ENCODE measurements around the gene TBC1D4. TPM values are rescaled to one million over a fixed set of nuclear protein-coding genes. Genes with fewer than 3 reads are reported as not detected.

Gene TBC1D4
- polyA plus RNA-seq, 1 donor from 2014 or later = 3.9 TPM

- no peak for TF ChIP-seq TAF1 (IDR thresholded peaks at IDR 0.05; ENCODE audit: low read depth)
- no peak for TF ChIP-seq POLR2AphosphoS5 (IDR thresholded peaks at IDR 0.05)
- TF ChIP-seq SMC3 (conservative IDR thresholded peaks at IDR 0.05; ENCODE audit: poor library complexity) = no peak
- no peak for TF ChIP-seq RAD21 (conservative IDR thresholded peaks at IDR 0.05)
- TF ChIP-seq CTCF (IDR thresholded peaks at IDR 0.05; ENCODE audit: poor library complexity, severe bottlenecking) = no peak
- TF ChIP-seq, protein P1, sequence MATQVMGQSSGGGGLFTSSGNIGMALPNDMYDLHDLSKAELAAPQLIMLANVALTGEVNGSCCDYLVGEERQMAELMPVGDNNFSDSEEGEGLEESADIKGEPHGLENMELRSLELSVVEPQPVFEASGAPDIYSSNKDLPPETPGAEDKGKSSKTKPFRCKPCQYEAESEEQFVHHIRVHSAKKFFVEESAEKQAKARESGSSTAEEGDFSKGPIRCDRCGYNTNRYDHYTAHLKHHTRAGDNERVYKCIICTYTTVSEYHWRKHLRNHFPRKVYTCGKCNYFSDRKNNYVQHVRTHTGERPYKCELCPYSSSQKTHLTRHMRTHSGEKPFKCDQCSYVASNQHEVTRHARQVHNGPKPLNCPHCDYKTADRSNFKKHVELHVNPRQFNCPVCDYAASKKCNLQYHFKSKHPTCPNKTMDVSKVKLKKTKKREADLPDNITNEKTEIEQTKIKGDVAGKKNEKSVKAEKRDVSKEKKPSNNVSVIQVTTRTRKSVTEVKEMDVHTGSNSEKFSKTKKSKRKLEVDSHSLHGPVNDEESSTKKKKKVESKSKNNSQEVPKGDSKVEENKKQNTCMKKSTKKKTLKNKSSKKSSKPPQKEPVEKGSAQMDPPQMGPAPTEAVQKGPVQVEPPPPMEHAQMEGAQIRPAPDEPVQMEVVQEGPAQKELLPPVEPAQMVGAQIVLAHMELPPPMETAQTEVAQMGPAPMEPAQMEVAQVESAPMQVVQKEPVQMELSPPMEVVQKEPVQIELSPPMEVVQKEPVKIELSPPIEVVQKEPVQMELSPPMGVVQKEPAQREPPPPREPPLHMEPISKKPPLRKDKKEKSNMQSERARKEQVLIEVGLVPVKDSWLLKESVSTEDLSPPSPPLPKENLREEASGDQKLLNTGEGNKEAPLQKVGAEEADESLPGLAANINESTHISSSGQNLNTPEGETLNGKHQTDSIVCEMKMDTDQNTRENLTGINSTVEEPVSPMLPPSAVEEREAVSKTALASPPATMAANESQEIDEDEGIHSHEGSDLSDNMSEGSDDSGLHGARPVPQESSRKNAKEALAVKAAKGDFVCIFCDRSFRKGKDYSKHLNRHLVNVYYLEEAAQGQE (IDR thresholded peaks at IDR 0.05; ENCODE audit: borderline replicate concordance) = no peak
- no peak for TF ChIP-seq EP300 (conservative IDR thresholded peaks at IDR 0.05; ENCODE audit: poor library complexity, severe bottlenecking)
- TF ChIP-seq MXI1 (conservative IDR thresholded peaks at IDR 0.05; ENCODE audit: poor library complexity, severe bottlenecking) = no peak
- Histone ChIP-seq H3K27ac (ENCODE audit: low read length) (no peak overlapping the region), H3K4me3 (ENCODE audit: low read length) (no peak overlapping the region), H3K9me3 (ENCODE audit: low read length) (no peaks in the 10 kb centered on the region), H3K27me3 (ENCODE audit: insufficient read depth, low read depth, low read length) (no peaks in the 10 kb centered on the region), H3K9ac (ENCODE audit: low read length) (no peak overlapping the region), H3K4me2 (ENCODE audit: low read length) (no peak overlapping the region), H2AFZ (ENCODE audit: low read depth, low read length) (no peak overlapping the region), H3K9me2 (ENCODE audit: insufficient read depth, low read length) (no peaks in the 10 kb centered on the region), H4K20me1 (ENCODE audit: insufficient read depth) (no peaks in the 10 kb centered on the region), H3F3A (ENCODE audit: insufficient read depth, low read length, poor library complexity, severe bottlenecking) (no peaks in the 10 kb centered on the region), H3K79me2 (replicated peaks; ENCODE audit: insufficient read depth, low read length) (no peaks in the 10 kb centered on the region), H3K36me3 (ENCODE audit: insufficient read depth, low read length) (no peaks in the 10 kb centered on the region)
Observed at GRCh38 chr13:75518439-75519088, 36.6 kb upstream of the TBC1D4 start.

DNA sequence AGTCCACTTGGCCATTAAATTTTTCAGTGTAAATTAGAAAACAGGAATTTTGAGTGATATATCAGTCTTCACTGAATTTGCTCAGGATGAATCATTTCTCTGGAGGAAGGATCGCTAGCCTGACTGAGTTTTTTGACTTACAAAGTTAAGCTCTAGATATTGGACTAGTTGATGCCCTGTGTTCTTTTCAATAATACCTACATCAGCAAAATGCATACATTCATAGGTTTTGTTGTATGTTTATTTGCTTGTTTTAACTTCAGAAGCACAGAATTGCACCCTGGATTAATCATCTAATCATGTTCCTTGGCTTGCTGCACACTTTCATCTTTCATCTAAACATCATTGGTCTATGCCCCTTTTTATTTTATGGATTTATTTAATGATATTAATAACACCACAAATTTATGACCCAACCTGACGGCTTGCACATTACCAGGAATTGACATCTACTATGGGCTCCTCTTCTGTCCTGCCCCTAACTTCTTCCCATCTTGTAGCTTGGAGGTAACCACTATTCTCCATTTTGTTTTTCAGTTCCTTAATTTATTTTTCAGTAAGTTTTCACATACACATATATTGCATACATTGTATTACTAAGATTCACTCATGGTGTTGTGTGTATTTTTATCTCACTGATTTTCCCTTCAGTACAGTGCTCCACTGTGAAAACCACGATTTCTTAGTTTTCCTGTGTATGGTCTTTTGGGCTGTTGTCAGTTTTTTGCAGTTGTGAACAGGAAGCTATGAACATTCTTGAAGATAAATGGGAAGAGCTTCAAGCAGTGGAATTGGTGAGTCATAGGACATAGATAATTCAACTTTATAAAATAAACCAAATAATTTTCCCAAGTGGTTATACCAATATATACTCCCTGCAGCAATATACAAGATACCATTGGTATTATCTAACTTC lies 32.4 kb upstream of the TBC1D4 start:
- H3K79me2 ChIP-seq (replicated peaks; ENCODE audit: insufficient read depth, low read length) = no peaks in the 10 kb centered on the region
- no peak overlapping the region for H3K4me2 ChIP-seq (ENCODE audit: low read length)
- H3K9ac ChIP-seq (ENCODE audit: low read length) = no peak overlapping the region
- no peaks in the 10 kb centered on the region for H4K20me1 ChIP-seq (ENCODE audit: insufficient read depth)
- H3K36me3 ChIP-seq (ENCODE audit: insufficient read depth, low read length) = no peaks in the 10 kb centered on the region
- H3F3A ChIP-seq (ENCODE audit: insufficient read depth, low read length, poor library complexity, severe bottlenecking) = no peaks in the 10 kb centered on the region
- H3K27me3 ChIP-seq (ENCODE audit: insufficient read depth, low read depth, low read length) = no peaks in the 10 kb centered on the region
- H2AFZ ChIP-seq (ENCODE audit: low read depth, low read length) = no peak overlapping the region
- no peaks in the 10 kb centered on the region for H3K9me3 ChIP-seq (ENCODE audit: low read length)
- no peak overlapping the region for H3K27ac ChIP-seq (ENCODE audit: low read length)
- no peaks in the 10 kb centered on the region for H3K9me2 ChIP-seq (ENCODE audit: insufficient read depth, low read length)
- H3K4me3 ChIP-seq (ENCODE audit: low read length) = no peak overlapping the region
- TF ChIP-seq TAF1 (IDR thresholded peaks at IDR 0.05; ENCODE audit: low read depth) = no peak
